Fibroblast of lung (primary cell): ENCODE data around the gene SLMAP. TPM values are rescaled to one million over a fixed set of nuclear protein-coding genes. Genes with fewer than 3 reads are reported as not detected.

ENCODE experiments used
- DNase-seq, 2 donors: peaks; one replicate each; pipeline versions ENCODE4 v3.0.0 to v3.0.0-alpha.2; 2010; ENCODE audit warnings: low read depth in 2 of 2
- H2AFZ ChIP-seq: 2 replicates; pipeline ENCODE4 v1.5.1; 2012; ENCODE audit warnings: low read length, control low read depth, inconsistent platforms
- H3K27ac ChIP-seq: 2 replicates; pipeline ENCODE4 v1.5.1; 2011; ENCODE audit warnings: low read length, control low read depth; ENCODE audit not compliant: insufficient read depth
- H3K27me3 ChIP-seq: 2 replicates; pipeline ENCODE4 v1.5.1; 2011; ENCODE audit warnings: mild to moderate bottlenecking, low read length; ENCODE audit not compliant: control insufficient read depth, insufficient read depth
- H3K36me3 ChIP-seq: 2 replicates; pipeline ENCODE4 v1.5.1; 2011; ENCODE audit warnings: low read length; ENCODE audit not compliant: control insufficient read depth, insufficient read depth
- H3K4me1 ChIP-seq: 2 replicates; pipeline ENCODE4 v1.5.1; 2011; ENCODE audit warnings: low read length; ENCODE audit not compliant: control insufficient read depth, insufficient read depth; ENCODE audit errors: extremely low read depth
- H3K4me2 ChIP-seq: 2 replicates; pipeline ENCODE4 v1.5.1; 2011; ENCODE audit warnings: low read length, control low read depth; ENCODE audit not compliant: insufficient read depth; ENCODE audit errors: extremely low read depth
- H3K4me3 ChIP-seq, 4 experiments: fragments of 200-600 bp in 1 of 4; sonication (generic) in 1 of 4; replicated peaks in 1 of 4; 2 replicates each; pipeline ENCODE4 v1.5.1; 2011 to 2016; ENCODE audit warnings: low read length in 4 of 4, low read depth in 3 of 4, mild to moderate bottlenecking in 3 of 4, control low read depth in 2 of 4, inconsistent platforms in 1 of 4, mixed read lengths in 1 of 4; ENCODE audit not compliant: insufficient read depth in 1 of 4; ENCODE audit errors: control extremely low read depth in 1 of 4
- H3K79me2 ChIP-seq: 2 replicates; pipeline ENCODE4 v1.5.1; 2012; ENCODE audit warnings: mild to moderate bottlenecking, low read length, inconsistent platforms; ENCODE audit not compliant: control insufficient read depth, insufficient read depth
- H3K9ac ChIP-seq: 2 replicates; pipeline ENCODE4 v1.5.1; 2011; ENCODE audit warnings: mild to moderate bottlenecking, low read length, control low read depth; ENCODE audit not compliant: insufficient read depth
- H3K9me3 ChIP-seq: 2 replicates; pipeline ENCODE4 v1.5.1; 2012; ENCODE audit warnings: low read depth, low read length; ENCODE audit not compliant: control insufficient read depth, insufficient read depth
- H4K20me1 ChIP-seq: 2 replicates; pipeline ENCODE4 v1.5.1; 2011; ENCODE audit warnings: low read length; ENCODE audit not compliant: control insufficient read depth, insufficient read depth; ENCODE audit errors: extremely low read depth
- EZH2 ChIP-seq: IDR thresholded peaks from 2 replicates; pipeline ENCODE4 v1.5.1; 2012; ENCODE audit warnings: low read length, control low read depth, mild to moderate bottlenecking; ENCODE audit errors: missing control alignments
- polyA plus RNA-seq, 2 donors: library from polyadenylated mRNA; depleted of rRNA in 1 of 2; stranded (reverse) in 1 of 2; unstranded in 1 of 2; fragments of >200 nt; gene quantifications; 2 replicates each; pipeline ENCODE4 v1.2.1, GENCODE V29; 2011 to 2012; ENCODE audit warnings: missing spikeins in 1 of 2
- total RNA-seq: library from RNA; depleted of rRNA; stranded (reverse); fragments of >200 nt; gene quantifications from 2 replicates; pipeline ENCODE4 v1.2.1, GENCODE V29; 2014
- TF ChIP-seq, protein P1 (sequence below), 2 donors: IDR thresholded peaks in 1 of 2; conservative IDR thresholded peaks in 1 of 2; 1 replicate in 1 of 2; 2 replicates in 1 of 2; pipeline ENCODE4 v1.5.1; 2011 to 2012; ENCODE audit warnings: low read length in 2 of 2, control low read depth in 1 of 2, inconsistent platforms in 1 of 2, low read depth in 1 of 2, mild to moderate bottlenecking in 1 of 2

SLMAP gene
- total and polyA plus RNA-seq, 2 donors (not counting 1 experiment from before 2014, with no cell fraction given) = 35.3 to 55.5 TPM

DNA sequence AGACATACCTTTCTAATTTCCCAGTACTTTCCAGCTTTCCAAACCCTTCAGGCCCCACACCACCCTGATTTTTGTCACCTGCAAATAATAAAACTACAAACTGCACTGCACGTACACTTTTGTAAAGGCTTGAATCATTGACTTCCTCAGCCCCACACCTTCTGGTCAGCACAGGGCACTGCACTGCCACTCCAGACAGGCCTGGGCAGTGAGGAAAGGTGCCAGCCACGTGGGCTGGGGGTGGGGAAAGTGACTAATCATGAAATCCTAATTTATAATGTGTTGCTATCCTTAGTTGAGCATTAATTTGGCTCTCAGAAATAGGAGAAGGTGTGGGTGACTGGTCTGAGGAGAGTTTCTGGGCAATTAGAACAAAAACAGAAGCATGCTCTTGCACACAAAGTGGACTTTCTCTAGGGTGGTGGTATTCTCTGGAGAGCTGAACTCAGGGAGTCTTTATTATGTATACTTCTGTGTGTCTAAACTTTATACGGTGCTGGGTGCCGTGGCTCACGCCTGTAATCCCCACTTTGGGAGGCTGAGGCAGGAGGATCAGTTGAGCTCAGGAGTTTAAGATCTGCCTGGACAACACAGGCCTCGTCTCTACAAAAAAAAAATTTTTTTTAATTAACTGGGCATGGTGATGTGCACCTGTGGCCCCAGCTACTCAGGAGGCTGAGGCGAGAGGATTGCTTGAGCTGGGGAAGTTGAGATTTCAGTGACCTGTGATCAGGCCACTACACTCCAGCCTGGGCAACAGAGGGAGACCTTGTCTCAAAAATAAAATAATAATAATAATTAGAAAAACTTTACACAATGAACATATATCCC is 193.9 kb downstream of the SLMAP start:
- Histone ChIP-seq H3K79me2 (no peaks in the 10 kb centered on the region), H3K4me2 (no peak overlapping the region), H3K9me3 (no peaks in the 10 kb centered on the region), H3K36me3 (no peaks in the 10 kb centered on the region), H3K27ac (no peak overlapping the region), H3K9ac (no peak overlapping the region), H4K20me1 (no peaks in the 10 kb centered on the region), H2AFZ (no peak overlapping the region), H3K27me3 (no peaks in the 10 kb centered on the region), H3K4me1 (peaks cover 18% of the 10 kb centered on the region), H3K4me3 (no peak overlapping the region)
- TF ChIP-seq, protein P1, sequence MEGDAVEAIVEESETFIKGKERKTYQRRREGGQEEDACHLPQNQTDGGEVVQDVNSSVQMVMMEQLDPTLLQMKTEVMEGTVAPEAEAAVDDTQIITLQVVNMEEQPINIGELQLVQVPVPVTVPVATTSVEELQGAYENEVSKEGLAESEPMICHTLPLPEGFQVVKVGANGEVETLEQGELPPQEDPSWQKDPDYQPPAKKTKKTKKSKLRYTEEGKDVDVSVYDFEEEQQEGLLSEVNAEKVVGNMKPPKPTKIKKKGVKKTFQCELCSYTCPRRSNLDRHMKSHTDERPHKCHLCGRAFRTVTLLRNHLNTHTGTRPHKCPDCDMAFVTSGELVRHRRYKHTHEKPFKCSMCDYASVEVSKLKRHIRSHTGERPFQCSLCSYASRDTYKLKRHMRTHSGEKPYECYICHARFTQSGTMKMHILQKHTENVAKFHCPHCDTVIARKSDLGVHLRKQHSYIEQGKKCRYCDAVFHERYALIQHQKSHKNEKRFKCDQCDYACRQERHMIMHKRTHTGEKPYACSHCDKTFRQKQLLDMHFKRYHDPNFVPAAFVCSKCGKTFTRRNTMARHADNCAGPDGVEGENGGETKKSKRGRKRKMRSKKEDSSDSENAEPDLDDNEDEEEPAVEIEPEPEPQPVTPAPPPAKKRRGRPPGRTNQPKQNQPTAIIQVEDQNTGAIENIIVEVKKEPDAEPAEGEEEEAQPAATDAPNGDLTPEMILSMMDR (conservative IDR thresholded peaks at IDR 0.05 in 1 of 2, IDR thresholded peaks at IDR 0.05 in 1 of 2; ENCODE audit: low read depth in 1 of 2, low read length in 2 of 2) = peak in 1 of 2 donors; percentile 30
- no peak for TF ChIP-seq EZH2
- DNase-seq = peak; percentile 51 to 58

DNA sequence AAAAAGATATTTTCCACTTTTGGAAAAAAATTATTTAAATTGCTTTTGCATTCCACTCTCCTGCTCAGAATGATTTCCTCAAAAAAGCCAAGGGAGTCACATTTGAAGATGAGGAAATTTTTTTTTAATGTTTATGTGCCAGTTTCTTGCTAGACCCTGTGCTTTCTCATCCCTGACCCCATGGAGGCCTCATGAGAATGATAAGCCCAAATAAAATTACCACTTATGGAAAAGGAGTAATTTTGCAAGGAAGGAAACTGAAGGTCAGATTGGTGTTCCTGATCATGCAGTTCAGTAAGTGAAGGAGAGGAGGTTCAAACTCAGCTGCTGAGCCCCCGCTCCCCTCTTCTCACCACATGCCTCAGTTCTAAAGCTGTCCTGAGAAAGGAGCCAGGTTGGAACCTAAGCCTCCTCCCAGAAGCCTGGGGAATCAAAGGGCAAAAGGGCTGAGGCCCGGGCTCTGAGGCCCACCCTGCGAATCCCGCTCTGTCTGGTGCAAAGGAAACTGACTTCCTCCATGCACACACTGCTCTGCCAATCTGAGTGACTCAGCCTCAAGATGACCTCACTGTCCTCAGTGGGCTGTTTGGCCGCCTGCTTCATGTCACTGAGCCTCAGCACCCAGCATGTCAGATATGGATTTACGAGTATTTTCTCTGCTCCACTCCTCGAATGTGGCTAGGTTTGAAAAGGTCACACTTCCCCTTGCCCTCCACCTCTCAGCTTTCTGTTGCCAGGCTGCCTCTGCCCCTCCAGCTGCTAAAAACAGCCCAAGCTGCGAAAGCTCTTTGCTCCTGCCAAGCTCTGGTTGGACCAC is 195.2 kb downstream of the SLMAP start:
- Histone ChIP-seq H3K27ac (peak overlapping the region; percentile 72), H3K4me1 (peaks cover 22% of the 10 kb centered on the region), H2AFZ (peak overlapping the region; percentile 15), H3K9ac (no peak overlapping the region), H3K4me3 (no peak overlapping the region), H3K79me2 (no peaks in the 10 kb centered on the region), H4K20me1 (no peaks in the 10 kb centered on the region), H3K27me3 (no peaks in the 10 kb centered on the region), H3K4me2 (peak overlapping the region; percentile 48), H3K36me3 (no peaks in the 10 kb centered on the region), H3K9me3 (no peaks in the 10 kb centered on the region)
- DNase-seq = peak; percentile 84 to 92
- TF ChIP-seq, protein P1 (conservative IDR thresholded peaks at IDR 0.05 in 1 of 2, IDR thresholded peaks at IDR 0.05 in 1 of 2; ENCODE audit: low read depth in 1 of 2, low read length in 2 of 2) = no peak
- no peak for TF ChIP-seq EZH2

DNA sequence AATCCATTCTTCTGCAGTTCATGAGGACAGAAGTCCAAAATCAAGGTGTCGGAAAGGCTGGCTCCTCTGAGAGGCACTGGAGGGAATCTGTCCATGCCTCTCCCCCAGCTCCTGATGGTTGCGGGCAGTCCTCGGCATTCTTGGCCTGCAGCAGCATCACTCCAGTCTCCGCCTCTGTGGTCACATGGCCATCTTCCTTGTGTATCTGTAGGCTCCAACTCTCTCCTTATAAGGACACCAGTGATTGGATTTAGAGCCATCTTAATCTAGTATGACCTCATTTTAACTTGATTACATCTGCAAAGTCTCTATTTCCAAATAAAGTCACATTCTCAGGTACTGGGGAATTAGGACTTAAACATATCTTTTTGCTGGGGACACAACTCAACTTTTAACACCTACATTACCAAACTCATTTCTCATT is 196.1 kb downstream of the SLMAP start:
- Histone ChIP-seq H3K9me3 (no peaks in the 10 kb centered on the region), H4K20me1 (no peaks in the 10 kb centered on the region), H3K27ac (peak overlapping the region; percentile 72), H3K36me3 (no peaks in the 10 kb centered on the region), H3K4me2 (no peak overlapping the region), H3K79me2 (no peaks in the 10 kb centered on the region), H3K27me3 (no peaks in the 10 kb centered on the region), H3K4me1 (peaks cover 27% of the 10 kb centered on the region), H2AFZ (no peak overlapping the region), H3K4me3 (no peak overlapping the region), H3K9ac (no peak overlapping the region)
- TF ChIP-seq, protein P1 (conservative IDR thresholded peaks at IDR 0.05 in 1 of 2, IDR thresholded peaks at IDR 0.05 in 1 of 2; ENCODE audit: low read depth in 1 of 2, low read length in 2 of 2) = no peak
- TF ChIP-seq EZH2 = no peak
- DNase-seq = peak; percentile 94 to 99
